OCI-LY3 (cell line): ENCODE data around the gene RERE.

Experiments used
- EZH2phosphoT487 ChIP-seq: fragments of 200-600 bp; shearing (Covaris generic); IDR thresholded peaks from 2 replicates; pipeline ENCODE4 v1.6.1; 2018; ENCODE audit warnings: antibody characterized with exemption, mixed run types, low read depth
- TF ChIP-seq, protein P1 (sequence below): fragments of 200-600, 300-600 bp; sonication (generic); IDR thresholded peaks from 2 replicates; pipeline ENCODE4 v1.5.1; 2014; ENCODE audit warnings: antibody characterized with exemption, low read length, low read depth

DNA sequence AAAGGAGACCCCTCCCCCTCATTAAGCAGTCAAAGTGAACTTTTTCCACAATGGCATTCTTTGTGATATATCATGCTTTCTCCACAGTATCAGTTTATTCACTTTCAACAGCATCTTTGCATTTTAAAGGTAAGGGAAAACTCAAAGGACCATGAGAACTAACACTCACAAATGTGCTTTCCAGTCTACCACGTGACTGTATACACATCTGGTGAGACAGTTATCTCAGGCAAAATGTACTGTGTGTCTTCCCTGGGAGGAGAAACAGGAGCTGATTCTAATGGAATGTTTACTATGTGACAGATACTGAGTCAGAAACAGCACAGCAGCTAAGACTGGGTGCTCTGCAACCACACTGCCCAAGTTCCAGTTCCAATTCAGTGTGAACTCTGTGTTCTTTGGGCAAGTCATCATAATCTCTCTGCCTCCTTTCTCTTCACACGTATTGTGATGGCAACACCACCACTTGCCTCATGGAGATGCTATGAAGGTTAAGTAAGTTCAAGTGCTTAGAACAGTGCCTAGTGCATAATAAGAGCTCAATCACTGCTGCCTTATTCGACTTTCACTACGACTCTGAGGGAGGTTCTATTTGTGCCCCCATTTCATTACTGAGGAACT is 420.5 kb downstream of the RERE start:
- TF ChIP-seq, protein P1, sequence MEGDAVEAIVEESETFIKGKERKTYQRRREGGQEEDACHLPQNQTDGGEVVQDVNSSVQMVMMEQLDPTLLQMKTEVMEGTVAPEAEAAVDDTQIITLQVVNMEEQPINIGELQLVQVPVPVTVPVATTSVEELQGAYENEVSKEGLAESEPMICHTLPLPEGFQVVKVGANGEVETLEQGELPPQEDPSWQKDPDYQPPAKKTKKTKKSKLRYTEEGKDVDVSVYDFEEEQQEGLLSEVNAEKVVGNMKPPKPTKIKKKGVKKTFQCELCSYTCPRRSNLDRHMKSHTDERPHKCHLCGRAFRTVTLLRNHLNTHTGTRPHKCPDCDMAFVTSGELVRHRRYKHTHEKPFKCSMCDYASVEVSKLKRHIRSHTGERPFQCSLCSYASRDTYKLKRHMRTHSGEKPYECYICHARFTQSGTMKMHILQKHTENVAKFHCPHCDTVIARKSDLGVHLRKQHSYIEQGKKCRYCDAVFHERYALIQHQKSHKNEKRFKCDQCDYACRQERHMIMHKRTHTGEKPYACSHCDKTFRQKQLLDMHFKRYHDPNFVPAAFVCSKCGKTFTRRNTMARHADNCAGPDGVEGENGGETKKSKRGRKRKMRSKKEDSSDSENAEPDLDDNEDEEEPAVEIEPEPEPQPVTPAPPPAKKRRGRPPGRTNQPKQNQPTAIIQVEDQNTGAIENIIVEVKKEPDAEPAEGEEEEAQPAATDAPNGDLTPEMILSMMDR = no peak
- no peak for TF ChIP-seq EZH2phosphoT487
